PC-3 (cell line): Measurements from ENCODE around the gene ITIH3.

Experiments
- EZH2 ChIP-seq: fragments of 300-600 bp; sonication (generic); IDR thresholded peaks from one replicate; pipeline ENCODE4 v1.6.1; 2017; ENCODE audit warnings: antibody characterized with exemption, mild to moderate bottlenecking, low read length; ENCODE audit not compliant: unreplicated experiment
- TF ChIP-seq, protein P1 (sequence below): fragments of 300-600 bp; sonication (generic); conservative IDR thresholded peaks from 2 replicates; pipeline ENCODE4 v1.5.1; 2017; ENCODE audit warnings: antibody characterized with exemption, low read depth, mild to moderate bottlenecking, low read length

DNA sequence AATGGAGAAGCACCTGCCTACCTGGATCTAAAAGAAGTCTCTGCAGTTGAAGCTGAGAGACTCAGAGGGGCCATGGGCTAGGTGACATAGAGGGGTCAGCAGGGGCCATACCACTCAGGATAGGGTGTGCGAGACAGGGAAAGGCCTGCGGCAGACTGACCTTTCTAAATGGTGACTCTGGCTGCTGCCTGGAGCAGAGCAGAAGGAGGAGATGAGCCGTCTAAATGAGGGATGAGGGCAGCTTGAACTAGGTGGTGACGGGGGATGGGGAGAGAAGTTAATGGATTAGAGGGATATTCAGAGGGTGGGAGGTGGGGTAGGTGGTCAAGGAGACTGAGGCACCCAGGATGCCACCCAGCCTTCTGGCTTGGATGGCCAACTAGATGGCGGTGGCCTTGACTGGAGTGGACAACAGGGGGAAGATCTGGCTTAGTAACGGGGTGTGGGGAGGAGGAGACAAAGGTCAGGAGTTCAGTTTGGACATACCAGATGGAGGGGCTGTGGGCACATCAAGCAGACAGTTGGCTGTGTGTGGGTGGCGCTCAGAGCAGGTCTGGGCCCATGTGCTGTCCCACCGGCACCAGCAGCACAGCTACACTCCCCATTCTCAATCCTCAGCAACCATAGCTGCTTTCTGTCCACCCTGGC lies 20.4 kb upstream of the ITIH3 start:
- TF ChIP-seq, protein P1, sequence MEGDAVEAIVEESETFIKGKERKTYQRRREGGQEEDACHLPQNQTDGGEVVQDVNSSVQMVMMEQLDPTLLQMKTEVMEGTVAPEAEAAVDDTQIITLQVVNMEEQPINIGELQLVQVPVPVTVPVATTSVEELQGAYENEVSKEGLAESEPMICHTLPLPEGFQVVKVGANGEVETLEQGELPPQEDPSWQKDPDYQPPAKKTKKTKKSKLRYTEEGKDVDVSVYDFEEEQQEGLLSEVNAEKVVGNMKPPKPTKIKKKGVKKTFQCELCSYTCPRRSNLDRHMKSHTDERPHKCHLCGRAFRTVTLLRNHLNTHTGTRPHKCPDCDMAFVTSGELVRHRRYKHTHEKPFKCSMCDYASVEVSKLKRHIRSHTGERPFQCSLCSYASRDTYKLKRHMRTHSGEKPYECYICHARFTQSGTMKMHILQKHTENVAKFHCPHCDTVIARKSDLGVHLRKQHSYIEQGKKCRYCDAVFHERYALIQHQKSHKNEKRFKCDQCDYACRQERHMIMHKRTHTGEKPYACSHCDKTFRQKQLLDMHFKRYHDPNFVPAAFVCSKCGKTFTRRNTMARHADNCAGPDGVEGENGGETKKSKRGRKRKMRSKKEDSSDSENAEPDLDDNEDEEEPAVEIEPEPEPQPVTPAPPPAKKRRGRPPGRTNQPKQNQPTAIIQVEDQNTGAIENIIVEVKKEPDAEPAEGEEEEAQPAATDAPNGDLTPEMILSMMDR, result no peak
- TF ChIP-seq EZH2, result no peak
